ENCODE results near the gene CSNK1E.

Gene CSNK1E

DNA sequence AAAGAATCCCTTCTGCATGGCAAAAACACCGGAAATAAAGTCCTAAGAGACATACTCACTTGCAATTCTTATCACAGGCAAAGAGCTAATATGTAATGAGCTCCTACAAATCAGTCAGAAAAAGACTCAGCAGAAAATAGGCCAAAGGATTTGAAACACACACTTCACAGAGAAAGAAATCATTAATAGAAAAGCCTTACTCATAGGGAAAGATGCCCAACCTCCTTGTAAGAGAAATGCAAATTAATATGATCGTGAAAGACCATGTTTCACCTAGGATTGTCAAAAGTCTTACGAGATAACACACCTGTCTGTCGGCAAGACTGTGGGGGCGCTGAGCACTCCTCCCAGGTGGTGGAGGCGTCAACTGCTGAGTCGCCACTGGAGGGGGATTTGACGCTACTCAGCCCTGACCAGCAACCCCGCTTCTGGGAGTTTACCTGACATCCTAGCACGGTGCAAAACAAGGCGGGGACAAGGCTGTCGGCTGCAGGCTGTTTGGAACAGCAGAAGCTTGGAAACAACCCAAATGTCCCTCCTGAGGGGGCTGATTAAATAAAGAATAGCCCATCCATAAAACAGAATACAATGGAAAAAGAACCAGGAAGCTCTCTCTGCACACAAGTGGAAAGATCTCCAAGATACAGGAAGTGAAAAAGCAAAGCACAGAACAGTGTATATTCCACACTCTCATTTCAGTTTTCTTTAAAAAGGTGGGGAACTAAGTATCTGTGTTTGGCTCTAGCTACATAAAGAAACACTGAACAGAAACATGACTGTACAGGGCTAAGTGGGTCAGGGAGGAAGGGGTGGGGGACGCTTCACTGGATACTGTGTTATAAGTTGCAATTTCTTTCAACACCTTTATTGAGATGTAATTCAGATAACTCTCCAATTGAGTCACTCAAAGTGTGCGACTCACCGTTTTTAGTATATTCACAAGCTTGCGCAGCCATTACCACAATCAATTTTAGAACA lies 11.5 kb downstream of the CSNK1E start:
- no peak for DNase-seq (ENCODE audit: low spot score)

DNA sequence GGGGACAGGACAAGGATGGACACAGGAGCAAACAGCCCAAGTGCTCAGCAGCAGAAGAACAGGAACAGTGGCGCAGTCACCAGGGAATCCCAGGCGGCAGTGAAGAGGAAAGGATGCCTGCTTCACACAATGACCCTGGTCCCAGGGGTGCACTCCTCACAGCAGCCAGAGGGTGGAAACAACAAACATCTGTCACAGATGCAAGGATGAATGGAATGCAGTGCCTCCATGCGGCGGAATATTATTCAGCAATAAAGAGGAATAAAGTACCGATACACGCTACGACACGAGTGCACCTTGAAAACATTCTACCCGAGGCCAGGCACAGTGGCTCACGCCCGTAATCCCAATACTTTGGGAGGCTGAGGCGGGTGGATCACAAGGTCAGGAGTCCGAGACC lies 12.7 kb downstream of the CSNK1E start:
- DNase-seq (ENCODE audit: low spot score): no peak

GRCh38 chr22:38303974-38304373 lies 13.3 kb downstream of the CSNK1E start:
- no peak for DNase-seq (ENCODE audit: low spot score)

DNA sequence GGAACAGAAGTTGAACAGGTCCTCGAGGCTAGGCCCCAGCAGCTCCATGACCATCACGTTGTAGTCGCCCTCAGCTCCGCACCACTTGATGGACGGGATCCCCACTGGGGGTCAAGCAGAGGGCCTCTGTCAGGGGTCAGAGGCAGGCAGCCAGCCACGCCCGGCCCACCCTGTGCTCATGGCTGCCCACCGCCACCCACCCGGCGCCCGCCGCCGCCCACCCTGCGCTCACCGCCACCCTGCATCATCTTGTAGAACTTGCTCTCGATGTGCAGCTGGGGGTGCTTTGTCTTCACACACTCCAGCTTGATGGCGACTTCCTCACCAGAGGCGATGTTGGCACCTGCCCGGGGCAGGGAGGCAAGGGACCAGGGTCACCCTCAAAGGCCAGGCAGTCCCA lies 14.3 kb downstream of the CSNK1E start:
- no peak for DNase-seq (ENCODE audit: low spot score)

DNA sequence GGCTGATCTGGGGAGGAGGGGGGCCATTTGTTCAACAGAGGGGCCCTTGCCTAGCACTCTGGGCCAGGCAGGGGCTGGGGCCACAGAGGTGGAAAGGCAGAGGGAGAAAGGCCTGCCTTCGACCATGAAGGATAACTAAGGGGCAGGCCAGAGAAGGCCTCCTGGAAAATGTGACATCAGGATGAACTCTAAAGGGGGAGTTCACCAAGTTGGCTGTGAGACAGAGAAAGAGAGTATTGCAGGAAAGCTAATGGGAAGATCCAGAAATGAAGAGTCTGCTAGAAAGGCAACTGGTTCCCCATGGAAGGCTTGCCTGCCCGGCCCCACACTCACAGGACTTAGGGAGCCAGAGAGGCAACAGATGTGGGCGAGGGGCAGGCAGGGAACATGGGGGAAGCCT lies 16.3 kb downstream of the CSNK1E start:
- no peak for DNase-seq (ENCODE audit: low spot score)

DNA sequence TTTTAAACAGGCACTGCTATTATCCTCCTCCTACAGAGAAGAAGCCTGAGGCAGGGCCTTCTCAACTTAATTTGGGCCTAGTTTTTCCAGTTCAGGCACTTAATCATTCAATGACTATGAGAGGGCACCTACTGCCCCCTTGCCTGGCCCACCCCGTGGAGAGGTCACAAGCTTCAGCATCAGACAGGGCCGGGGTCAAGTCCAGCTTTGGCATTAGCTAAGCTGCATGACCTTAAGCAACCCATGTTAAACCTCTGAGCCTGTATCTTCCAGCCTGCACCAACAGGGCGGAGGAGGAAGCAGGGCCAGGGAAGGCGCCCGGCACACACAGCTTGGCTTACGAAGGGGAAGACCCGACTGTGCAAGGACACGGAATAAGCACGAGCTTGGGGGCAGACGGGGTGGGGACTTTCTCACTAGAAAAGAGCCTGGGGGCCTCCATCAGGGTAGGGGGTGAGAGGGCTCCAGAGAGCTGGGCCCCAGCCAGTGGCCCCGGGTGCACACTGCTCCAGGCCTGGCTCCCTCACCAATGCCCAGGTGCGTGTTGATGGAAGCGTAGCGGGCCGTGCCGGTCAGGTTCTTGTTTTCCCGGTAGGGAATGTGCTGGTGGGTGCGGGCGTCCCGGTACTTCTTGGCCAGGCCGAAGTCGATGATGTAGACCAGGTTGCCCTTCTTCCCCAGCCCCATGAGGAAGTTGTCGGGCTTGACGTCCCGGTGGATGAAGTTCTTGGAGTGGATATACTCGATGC lies 16.9 kb downstream of the CSNK1E start:
- DNase-seq (ENCODE audit: low spot score): no peak

GRCh38 chr22:38299770-38300102 lies 17.5 kb downstream of the CSNK1E start:
- DNase-seq (ENCODE audit: low spot score): no peak

- peak; percentile 66 for DNase-seq (ENCODE audit: low spot score)
These were observed 18.8 kb downstream of the CSNK1E start for GRCh38 chr22:38298312-38299005.

DNA sequence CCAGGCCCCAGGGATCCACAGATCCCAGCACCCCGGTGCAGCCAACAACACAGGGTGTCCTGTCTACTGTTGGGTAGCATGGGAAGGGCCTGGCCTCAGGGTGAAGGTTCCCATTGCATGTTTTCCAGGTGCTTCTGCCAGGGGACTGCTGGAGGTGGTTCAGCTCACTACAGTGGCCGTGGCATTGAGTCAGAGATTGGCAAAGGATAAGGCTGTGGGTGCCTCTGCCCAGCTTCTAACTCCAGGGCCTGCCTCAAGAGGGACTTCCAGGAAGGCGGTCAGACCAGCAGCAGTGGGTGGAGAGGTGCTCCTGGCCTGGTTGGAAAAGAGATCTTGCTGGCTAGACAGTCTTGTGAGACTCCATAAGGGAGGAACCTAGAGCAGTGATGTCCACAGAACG lies 20.9 kb downstream of the CSNK1E start:
- DNase-seq (ENCODE audit: low spot score): no peak

DNA sequence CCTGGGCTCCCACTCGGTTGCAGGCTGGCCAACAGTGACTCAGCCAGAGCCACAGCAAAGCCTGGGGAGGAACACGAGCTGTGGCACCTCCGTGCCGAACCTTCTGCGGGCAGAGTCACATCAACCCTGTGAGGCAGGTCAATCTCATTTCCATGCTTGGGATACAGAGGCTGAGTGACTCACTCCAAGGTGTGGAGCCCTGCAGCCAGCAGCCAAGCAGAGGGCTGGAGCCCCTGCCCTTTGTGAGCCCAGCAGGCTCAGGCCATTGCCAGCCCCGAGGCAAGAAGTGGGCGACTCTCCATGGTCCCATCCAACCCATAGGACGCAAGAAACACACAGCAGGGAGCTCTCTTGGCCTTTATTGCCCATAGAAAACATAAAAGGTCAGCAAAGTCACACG lies 21.4 kb downstream of the CSNK1E start:
- DNase-seq (ENCODE audit: low spot score): no peak

- DNase-seq (ENCODE audit: low spot score): no peak
These were observed 21.9 kb downstream of the CSNK1E start for GRCh38 chr22:38295339-38295738.

- no peak for DNase-seq (ENCODE audit: low spot score)
These were observed 23.0 kb downstream of the CSNK1E start for GRCh38 chr22:38294193-38294592.

GRCh38 chr22:38292694-38293093 lies 24.5 kb downstream of the CSNK1E start:
- no peak for DNase-seq (ENCODE audit: low spot score)

- no peak for DNase-seq (ENCODE audit: low spot score)
These were observed 25.9 kb downstream of the CSNK1E start for GRCh38 chr22:38291201-38291777.

DNA sequence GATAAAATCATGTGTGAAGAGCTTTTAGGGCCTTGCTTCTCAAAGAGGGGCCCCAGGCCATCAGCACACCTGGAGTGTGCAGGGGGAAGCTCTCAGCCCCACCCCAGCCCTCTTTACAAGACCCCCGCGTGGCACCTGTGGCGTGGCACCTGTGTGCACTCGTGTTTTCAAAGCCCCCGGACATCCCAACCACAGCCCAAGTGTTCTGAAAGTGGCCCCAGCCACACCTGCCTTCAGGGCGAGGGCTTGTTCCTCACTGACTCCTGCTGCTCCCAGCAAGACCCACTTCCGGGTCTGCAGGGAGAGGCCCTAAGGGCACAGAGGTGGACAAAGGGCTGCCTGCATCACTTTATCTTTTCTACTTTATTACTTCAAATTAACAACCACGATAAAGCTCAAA lies 26.9 kb downstream of the CSNK1E start:
- no peak for DNase-seq (ENCODE audit: low spot score)

GRCh38 chr22:38289583-38290082 lies 27.6 kb downstream of the CSNK1E start:
- DNase-seq (ENCODE audit: low spot score): no peak

DNA sequence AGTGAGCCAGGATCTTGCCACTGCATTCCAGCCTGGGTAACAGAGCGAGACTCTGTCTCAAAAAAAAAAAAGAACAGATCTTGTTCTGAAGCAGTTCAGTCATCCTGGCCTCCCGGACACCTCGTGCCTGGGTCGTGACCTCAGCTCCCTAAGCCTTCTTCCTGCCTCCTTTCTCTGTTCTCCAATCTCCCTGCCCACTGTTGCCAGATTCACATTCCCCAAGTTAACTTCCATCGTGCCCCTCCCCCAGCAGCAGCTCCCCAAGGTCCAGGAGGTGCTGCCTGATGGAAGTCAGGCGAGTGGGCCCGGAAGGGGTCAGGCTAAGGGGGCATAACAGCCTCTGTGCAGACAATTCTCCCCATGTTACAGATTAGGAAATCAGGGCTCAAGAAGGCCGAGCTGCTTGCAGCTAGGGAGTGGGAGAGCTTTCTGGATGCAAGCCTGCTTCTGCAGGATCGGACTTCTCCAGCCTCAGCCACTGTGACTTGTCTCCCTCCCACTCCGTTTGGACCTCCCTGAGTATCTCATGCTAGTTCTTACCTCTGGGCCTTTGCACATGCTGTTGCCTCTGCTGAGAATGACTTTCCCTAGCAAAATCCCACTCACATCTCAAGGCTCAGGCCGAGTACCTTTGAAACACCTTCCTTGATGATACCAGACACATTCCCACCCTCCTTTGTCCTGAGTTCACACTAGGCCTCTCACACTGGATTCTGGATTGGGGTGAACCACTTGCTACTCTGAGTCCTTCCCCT lies 30.1 kb downstream of the CSNK1E start:
- DNase-seq (ENCODE audit: low spot score): no peak

GRCh38 chr22:38285018-38285417 lies 32.2 kb downstream of the CSNK1E start:
- no peak for DNase-seq (ENCODE audit: low spot score)

DNA sequence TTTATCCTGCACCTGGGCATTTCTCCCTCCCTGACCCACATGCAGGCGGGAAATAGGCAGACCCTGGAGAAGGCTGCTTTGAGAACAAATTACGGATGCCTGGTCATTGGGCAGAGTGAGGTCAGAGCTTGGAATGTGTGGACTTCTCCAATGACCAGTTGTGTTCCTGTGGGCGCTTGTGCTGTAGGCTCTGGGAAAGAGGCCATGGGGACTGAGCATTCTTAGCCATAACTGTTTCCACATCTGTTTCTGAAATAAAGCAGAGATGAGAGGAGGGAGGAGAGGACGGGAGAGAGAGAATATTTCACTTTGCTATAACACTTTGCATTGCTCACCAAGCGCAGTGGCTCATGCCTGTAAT lies 33.2 kb downstream of the CSNK1E start:
- no peak for DNase-seq (ENCODE audit: low spot score)

GRCh38 chr22:38282397-38282796 lies 34.8 kb downstream of the CSNK1E start:
- no peak for DNase-seq (ENCODE audit: low spot score)

DNA sequence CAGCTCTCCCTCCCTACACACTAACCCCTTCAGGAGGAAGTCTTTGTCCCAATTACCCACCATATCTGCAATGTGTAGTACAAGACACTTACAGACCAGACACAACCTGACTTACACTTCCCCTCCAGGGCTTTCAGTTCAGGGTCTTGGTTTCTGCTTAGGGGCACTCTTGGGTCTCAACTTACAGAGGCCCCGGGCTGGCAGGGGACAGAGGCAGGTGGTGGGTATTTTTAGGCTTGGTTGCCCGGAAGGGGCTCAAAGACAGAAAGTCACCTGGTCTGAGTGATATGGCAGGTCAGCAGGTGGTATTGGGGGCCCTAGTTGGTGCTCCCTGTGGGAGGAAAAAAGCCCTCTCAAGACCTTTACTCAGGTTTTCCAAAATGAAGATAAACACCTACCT lies 41.1 kb downstream of the CSNK1E start:
- no peak for DNase-seq (ENCODE audit: low spot score)
